ENCODE data around the gene CBFB.

GRCh38 chr16:67043420-67043819 is 14.5 kb downstream of the CBFB start:
- TF ChIP-seq CTCF (IDR thresholded peaks at IDR 0.05), result no peak
- no peak for TF ChIP-seq POLR2A (IDR thresholded peaks at IDR 0.05)
